AG04450 (cell line): ENCODE data around the gene RPS27L. TPM values are rescaled to one million over a fixed set of nuclear protein-coding genes. Genes with fewer than 3 reads are reported as not detected.

Experiments used
- polyA plus RNA-seq: library from polyadenylated mRNA; depleted of rRNA; stranded (reverse); fragments of >200 nt; gene quantifications from 2 replicates; pipeline ENCODE4 v1.2.3, GENCODE V29; 2011; rRNA removed

The RPS27L gene
- polyA plus RNA-seq, 1 experiment, result 610 TPM

Other genes with a start within 250 kb of the RPS27L start
- 1,162 and 1,348 TPM in 2 replicates for gene TPM1, start 114.7 kb downstream of the RPS27L start, polyA plus RNA-seq
- 31.6 and 51.1 TPM in 2 replicates for gene LACTB, start 35.6 kb downstream of the RPS27L start, polyA plus RNA-seq
- 71.7 and 82.4 TPM in 2 replicates for gene RAB8B, start 32.1 kb upstream of the RPS27L start, polyA plus RNA-seq
- gene APH1B, start 120.1 kb upstream of the RPS27L start, polyA plus RNA-seq, result 13.6 and 17.9 TPM in 2 replicates
- gene CA12, start 224.4 kb upstream of the RPS27L start, polyA plus RNA-seq, result 55.5 and 61.4 TPM in 2 replicates